HUES64 (cell line): Measurements from ENCODE around the gene GRM7.

ENCODE experiments used
- H3K27ac ChIP-seq: 2 replicates; pipeline ENCODE4 v1.7.0; 2013; ENCODE audit warnings: low read depth, low read length, inconsistent platforms
- H3K27me3 ChIP-seq: 2 replicates; pipeline ENCODE4 v1.6.1; 2013; ENCODE audit warnings: mild to moderate bottlenecking, low read length; ENCODE audit not compliant: insufficient read depth
- H3K36me3 ChIP-seq: 2 replicates; pipeline ENCODE4 v1.6.1; 2013; ENCODE audit warnings: mild to moderate bottlenecking, low read length; ENCODE audit not compliant: insufficient read depth
- H3K4me1 ChIP-seq: 2 replicates; pipeline ENCODE4 v1.6.1; 2013; ENCODE audit warnings: mild to moderate bottlenecking, low read length, moderate library complexity; ENCODE audit not compliant: insufficient read depth
- H3K4me3 ChIP-seq: 2 replicates; pipeline ENCODE4 v1.5.1; 2013; ENCODE audit warnings: mild to moderate bottlenecking, low read length, moderate library complexity
- H3K9ac ChIP-seq: 2 replicates; pipeline ENCODE4 v1.6.1; 2013; ENCODE audit warnings: mild to moderate bottlenecking, low read depth, low read length
- H3K9me3 ChIP-seq: 2 replicates; pipeline ENCODE4 v1.6.1; 2013; ENCODE audit warnings: low read depth, low read length; ENCODE audit not compliant: insufficient read depth
- WGBS: fragments of 150-250, 120-280 bp; methylation state at CpG from one replicate; pipeline ENCODE4 v1.1.7; 2013; ENCODE audit warnings: missing lambda C conversion rate; 5-methylcytosine and 5-hydroxymethylcytosine counted together

Gene GRM7

DNA sequence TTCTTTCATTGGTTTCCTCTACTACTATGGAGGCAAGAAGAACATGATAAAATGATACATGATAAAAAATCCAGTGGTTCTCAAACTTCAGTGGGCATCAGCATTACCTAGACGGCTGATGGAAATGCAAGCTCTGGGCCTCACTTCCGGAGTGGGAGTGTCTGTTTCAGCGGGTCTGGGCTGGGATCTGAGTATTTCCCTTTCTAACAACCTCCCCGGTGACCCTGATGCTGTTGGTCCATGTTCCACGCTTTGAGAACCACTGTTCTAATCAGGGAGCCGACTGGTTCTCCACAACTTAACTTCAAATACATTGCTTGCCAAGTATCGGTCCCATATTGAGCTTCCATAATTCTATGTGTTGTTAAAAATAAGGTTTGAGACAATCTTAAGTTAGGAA, 928.4 kb downstream of the GRM7 start:
- no peak overlapping the region for H3K4me3 ChIP-seq
- 53% methylated on average over 7 of the region's 7 CpGs for WGBS
- no peaks in the 10 kb centered on the region for H3K9me3 ChIP-seq
- no peak overlapping the region for H3K9ac ChIP-seq
- peaks cover 36% of the 10 kb centered on the region for H3K4me1 ChIP-seq
- no peaks in the 10 kb centered on the region for H3K36me3 ChIP-seq
- peak overlapping the region; percentile 78 for H3K27ac ChIP-seq
- no peaks in the 10 kb centered on the region for H3K27me3 ChIP-seq

DNA sequence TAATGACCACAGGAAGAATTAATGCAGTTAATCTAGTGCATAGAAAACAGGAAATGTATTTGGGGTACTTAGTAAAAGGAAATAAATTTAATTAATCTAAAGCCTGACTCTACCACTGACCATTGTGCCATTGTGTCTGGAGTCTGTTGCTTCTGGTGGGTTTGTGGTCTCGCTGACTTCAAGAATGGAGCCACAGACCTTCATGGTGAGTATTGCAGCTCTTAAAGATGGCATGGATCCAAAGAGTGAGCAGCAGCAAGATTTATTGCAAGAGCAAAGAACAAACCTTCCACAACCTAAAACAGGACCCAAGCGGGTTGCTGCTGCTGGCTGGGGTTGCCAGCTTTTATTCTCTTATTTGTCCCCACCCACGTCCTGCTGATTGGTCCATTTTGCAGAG, 929.2 kb downstream of the GRM7 start:
- 89% methylated on average over 3 of the region's 3 CpGs for WGBS
- Histone ChIP-seq H3K9ac (no peak overlapping the region), H3K36me3 (no peaks in the 10 kb centered on the region), H3K27me3 (no peaks in the 10 kb centered on the region), H3K4me1 (peaks cover 36% of the 10 kb centered on the region), H3K9me3 (no peaks in the 10 kb centered on the region), H3K4me3 (no peak overlapping the region), H3K27ac (no peak overlapping the region)
